Nephron (organoid): ENCODE measurements around the gene GSAP.

ENCODE experiments used
- H3K27ac Mint-ChIP-seq, 3 experiments: 2 replicates each; pipeline ENCODE4 v1.8.0; 2020; ENCODE audit warnings: mixed read lengths in 3 of 3, mild to moderate bottlenecking in 2 of 3, moderate library complexity in 1 of 3
- H3K27me3 Mint-ChIP-seq: 2 replicates; pipeline ENCODE4 v1.8.0; 2021; ENCODE audit warnings: low read depth, mild to moderate bottlenecking, moderate library complexity, mixed read lengths
- H3K36me3 Mint-ChIP-seq: 2 replicates; pipeline ENCODE4 v1.8.0; 2020; ENCODE audit warnings: low read depth, mixed read lengths
- H3K4me1 Mint-ChIP-seq: 2 replicates; pipeline ENCODE4 v1.8.0; 2020; ENCODE audit warnings: mixed read lengths
- H3K4me3 Mint-ChIP-seq, 3 experiments: 2 replicates each; pipeline ENCODE4 v1.8.0; 2020; ENCODE audit warnings: mild to moderate bottlenecking in 3 of 3, mixed read lengths in 3 of 3, moderate library complexity in 2 of 3
- H3K9me3 Mint-ChIP-seq: 2 replicates; pipeline ENCODE4 v1.8.0; 2020; ENCODE audit warnings: mixed read lengths
- TF ChIP-seq, protein P1 (sequence below), 3 experiments: fragments of 200-600 bp; sonication (generic); IDR thresholded peaks; one replicate each; pipeline ENCODE4 v1.5.0; 2021; ENCODE audit warnings: antibody characterized with exemption in 3 of 3; ENCODE audit not compliant: unreplicated experiment in 3 of 3

GSAP gene

GRCh38 chr7:77313876-77314480, 102.2 kb downstream of the GSAP start:
- H3K27me3 Mint-ChIP-seq: no peaks in the 10 kb centered on the region

DNA sequence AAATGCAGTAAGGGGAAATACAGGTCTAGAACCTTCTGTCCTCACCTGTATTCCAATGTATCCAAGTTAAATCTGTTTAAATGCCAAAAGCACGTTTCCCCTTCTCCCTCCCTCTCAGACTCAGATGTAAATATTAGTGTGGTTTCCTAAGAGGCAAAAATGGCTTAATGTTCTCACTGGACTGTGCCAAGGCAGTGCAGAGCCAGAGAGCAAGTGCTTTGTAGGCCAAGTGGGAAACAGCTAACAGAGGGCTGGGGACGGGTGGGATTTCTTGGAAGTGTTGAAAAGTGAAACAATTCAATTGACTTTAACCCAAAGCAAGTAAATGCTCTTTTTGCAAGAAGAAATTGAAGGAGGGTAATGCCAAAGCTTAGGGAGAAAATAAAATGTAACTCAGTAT, 103.1 kb downstream of the GSAP start:
- Mint-ChIP-seq H3K36me3 (peaks cover 9% of the 10 kb centered on the region), H3K4me1 (peaks cover 19% of the 10 kb centered on the region), H3K9me3 (no peaks in the 10 kb centered on the region), H3K27ac (peak overlapping the region in 1 of 3 experiments; percentile 71), H3K4me3 (no peak overlapping the region), H3K27me3 (no peaks in the 10 kb centered on the region)
- TF ChIP-seq, protein P1, sequence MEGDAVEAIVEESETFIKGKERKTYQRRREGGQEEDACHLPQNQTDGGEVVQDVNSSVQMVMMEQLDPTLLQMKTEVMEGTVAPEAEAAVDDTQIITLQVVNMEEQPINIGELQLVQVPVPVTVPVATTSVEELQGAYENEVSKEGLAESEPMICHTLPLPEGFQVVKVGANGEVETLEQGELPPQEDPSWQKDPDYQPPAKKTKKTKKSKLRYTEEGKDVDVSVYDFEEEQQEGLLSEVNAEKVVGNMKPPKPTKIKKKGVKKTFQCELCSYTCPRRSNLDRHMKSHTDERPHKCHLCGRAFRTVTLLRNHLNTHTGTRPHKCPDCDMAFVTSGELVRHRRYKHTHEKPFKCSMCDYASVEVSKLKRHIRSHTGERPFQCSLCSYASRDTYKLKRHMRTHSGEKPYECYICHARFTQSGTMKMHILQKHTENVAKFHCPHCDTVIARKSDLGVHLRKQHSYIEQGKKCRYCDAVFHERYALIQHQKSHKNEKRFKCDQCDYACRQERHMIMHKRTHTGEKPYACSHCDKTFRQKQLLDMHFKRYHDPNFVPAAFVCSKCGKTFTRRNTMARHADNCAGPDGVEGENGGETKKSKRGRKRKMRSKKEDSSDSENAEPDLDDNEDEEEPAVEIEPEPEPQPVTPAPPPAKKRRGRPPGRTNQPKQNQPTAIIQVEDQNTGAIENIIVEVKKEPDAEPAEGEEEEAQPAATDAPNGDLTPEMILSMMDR (IDR thresholded peaks at IDR 0.05; ENCODE audit: unreplicated experiment in 3 of 3): no peak

More at GRCh38 chr7:77313876-77314480, 102.2 kb downstream of the GSAP start:
- TF ChIP-seq, protein P1 (IDR thresholded peaks at IDR 0.05; ENCODE audit: unreplicated experiment in 3 of 3): no peak
- no peak overlapping the region for H3K27ac Mint-ChIP-seq
- H3K4me1 Mint-ChIP-seq: peaks cover 16% of the 10 kb centered on the region
- peaks cover 8% of the 10 kb centered on the region for H3K36me3 Mint-ChIP-seq
- H3K4me3 Mint-ChIP-seq: no peak overlapping the region
- no peaks in the 10 kb centered on the region for H3K9me3 Mint-ChIP-seq

DNA sequence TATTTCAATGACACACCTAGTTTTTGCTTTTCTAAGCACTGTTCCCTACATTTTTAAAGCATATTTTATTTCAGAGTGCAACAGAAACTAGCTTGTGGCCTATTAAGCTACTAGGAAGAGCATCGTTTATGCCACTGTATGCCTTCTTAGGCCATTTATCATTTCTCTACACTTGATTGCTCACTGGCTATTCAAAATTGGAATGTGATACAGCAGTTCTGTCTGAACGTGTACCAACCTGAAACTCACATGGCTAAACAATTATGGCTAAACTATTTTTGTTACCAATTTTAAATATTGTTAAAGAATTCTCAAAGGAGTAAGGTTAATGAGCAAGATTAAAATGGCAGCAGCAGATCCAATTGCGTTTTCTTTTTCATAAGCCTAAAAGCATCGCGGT, 105.2 kb downstream of the GSAP start:
- Mint-ChIP-seq H3K27me3 (no peaks in the 10 kb centered on the region), H3K4me1 (peaks cover 19% of the 10 kb centered on the region), H3K9me3 (peaks cover 9% of the 10 kb centered on the region)

GRCh38 chr7:77309714-77310220, 106.4 kb downstream of the GSAP start:
- no peak overlapping the region for H3K4me3 Mint-ChIP-seq
- peaks cover 18% of the 10 kb centered on the region for H3K9me3 Mint-ChIP-seq
- peaks cover 16% of the 10 kb centered on the region for H3K4me1 Mint-ChIP-seq
- H3K36me3 Mint-ChIP-seq: peaks cover 33% of the 10 kb centered on the region
- H3K27ac Mint-ChIP-seq: peak overlapping the region in 1 of 3 experiments; percentile 80
- TF ChIP-seq, protein P1 (IDR thresholded peaks at IDR 0.05; ENCODE audit: unreplicated experiment in 3 of 3): no peak
- no peaks in the 10 kb centered on the region for H3K27me3 Mint-ChIP-seq

More for the DNA sequence above, 105.2 kb downstream of the GSAP start:
- Mint-ChIP-seq H3K36me3 (peaks cover 21% of the 10 kb centered on the region), H3K4me3 (no peak overlapping the region), H3K27ac (peak overlapping the region in 1 of 3 experiments; percentile 80)
- TF ChIP-seq, protein P1 (IDR thresholded peaks at IDR 0.05; ENCODE audit: unreplicated experiment in 3 of 3): no peak

DNA sequence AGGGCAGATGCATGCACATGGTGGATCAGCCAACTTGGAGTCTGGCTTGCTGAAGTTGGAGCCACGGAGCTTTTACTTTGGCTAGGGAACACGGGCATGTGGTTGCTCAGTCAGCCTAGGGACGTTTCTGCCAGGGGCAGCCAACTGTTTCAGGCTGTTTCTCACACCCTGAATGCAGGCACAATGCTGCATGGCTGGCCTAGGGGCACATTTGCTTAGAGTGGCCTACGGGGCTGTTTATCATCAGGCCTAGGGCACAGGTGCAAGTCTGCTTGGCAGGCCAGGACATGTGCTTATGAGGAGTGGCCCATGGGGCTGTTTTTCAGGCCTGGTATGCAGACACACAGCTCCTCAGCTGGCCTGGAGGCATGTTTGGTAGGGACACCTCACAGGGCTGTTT, 107.4 kb downstream of the GSAP start:
- TF ChIP-seq, protein P1 (IDR thresholded peaks at IDR 0.05; ENCODE audit: unreplicated experiment in 3 of 3): no peak
- peak overlapping the region in 1 of 3 experiments; percentile 80 for H3K27ac Mint-ChIP-seq
- H3K36me3 Mint-ChIP-seq: peaks cover 43% of the 10 kb centered on the region
- no peak overlapping the region for H3K4me3 Mint-ChIP-seq
- H3K4me1 Mint-ChIP-seq: peaks cover 13% of the 10 kb centered on the region
- H3K9me3 Mint-ChIP-seq: peaks cover 27% of the 10 kb centered on the region
- no peaks in the 10 kb centered on the region for H3K27me3 Mint-ChIP-seq
